AG09319 (cell line): Measurements from ENCODE around the gene TRUB2.

Source experiments
- DNase-seq: peaks from one replicate; pipeline ENCODE4 v3.0.0-alpha.2; 2010; ENCODE audit warnings: low read depth; ENCODE audit errors: extremely low read depth
- TF ChIP-seq, protein P1 (sequence below): IDR thresholded peaks from 2 replicates; pipeline ENCODE4 v1.5.1; 2011; ENCODE audit warnings: low read depth, mild to moderate bottlenecking, inconsistent platforms, low read length, moderate library complexity

Gene TRUB2

DNA sequence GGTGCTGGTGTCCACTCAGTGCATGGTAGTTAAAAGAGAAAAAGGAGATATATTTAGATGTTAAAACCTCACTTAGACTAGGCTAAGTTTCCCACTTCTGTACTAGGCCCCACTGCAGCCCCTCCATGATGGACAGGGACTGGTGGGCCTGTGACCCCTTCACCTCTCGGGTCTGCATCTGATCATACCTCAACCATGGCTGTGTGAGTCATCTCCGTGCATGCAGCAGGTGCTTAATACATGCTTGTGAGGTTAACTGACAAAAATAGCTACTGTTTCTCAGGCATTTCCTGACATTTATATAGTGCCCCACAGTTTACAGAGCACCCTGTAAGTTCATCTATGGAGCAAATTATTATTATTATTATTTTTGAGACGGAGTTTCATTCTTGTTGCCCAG is 40.5 kb upstream of the TRUB2 start:
- DNase-seq, result no peak
- TF ChIP-seq, protein P1, sequence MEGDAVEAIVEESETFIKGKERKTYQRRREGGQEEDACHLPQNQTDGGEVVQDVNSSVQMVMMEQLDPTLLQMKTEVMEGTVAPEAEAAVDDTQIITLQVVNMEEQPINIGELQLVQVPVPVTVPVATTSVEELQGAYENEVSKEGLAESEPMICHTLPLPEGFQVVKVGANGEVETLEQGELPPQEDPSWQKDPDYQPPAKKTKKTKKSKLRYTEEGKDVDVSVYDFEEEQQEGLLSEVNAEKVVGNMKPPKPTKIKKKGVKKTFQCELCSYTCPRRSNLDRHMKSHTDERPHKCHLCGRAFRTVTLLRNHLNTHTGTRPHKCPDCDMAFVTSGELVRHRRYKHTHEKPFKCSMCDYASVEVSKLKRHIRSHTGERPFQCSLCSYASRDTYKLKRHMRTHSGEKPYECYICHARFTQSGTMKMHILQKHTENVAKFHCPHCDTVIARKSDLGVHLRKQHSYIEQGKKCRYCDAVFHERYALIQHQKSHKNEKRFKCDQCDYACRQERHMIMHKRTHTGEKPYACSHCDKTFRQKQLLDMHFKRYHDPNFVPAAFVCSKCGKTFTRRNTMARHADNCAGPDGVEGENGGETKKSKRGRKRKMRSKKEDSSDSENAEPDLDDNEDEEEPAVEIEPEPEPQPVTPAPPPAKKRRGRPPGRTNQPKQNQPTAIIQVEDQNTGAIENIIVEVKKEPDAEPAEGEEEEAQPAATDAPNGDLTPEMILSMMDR, result no peak

DNA sequence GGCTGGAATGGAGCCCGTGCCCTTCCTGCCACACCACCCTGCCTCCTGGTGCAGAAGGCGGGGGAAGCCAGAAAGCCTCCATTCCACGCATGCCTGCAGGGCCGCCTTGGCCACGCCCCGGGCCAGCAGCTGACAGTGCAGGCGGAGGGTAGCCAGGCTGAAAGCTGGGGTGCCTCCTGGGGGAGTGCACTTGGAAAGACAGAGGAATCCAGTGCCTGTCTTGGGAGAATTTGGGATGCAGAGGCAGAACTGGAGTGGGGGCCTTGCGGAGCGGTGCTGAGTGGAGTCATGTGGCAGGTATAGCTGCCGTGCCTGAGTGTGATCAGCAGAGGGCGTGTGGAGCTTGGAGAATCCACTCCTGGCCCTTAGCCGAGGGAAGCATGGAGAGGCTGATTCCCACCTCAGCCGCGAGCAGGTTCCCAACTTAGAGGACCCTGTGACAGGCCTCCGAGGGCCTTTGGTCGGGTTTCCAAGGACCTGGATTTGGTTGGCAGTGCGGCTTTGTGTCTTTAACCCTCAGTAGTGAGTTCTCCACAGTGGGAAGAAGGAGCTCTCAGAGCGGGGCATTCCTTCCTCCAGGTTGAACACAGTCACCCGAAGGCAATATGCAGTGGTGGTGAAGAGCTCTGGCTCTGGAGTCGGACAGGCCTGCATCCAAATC is 39.9 kb upstream of the TRUB2 start:
- DNase-seq, result peak; percentile 59
- TF ChIP-seq, protein P1, result peak; percentile 86

DNA sequence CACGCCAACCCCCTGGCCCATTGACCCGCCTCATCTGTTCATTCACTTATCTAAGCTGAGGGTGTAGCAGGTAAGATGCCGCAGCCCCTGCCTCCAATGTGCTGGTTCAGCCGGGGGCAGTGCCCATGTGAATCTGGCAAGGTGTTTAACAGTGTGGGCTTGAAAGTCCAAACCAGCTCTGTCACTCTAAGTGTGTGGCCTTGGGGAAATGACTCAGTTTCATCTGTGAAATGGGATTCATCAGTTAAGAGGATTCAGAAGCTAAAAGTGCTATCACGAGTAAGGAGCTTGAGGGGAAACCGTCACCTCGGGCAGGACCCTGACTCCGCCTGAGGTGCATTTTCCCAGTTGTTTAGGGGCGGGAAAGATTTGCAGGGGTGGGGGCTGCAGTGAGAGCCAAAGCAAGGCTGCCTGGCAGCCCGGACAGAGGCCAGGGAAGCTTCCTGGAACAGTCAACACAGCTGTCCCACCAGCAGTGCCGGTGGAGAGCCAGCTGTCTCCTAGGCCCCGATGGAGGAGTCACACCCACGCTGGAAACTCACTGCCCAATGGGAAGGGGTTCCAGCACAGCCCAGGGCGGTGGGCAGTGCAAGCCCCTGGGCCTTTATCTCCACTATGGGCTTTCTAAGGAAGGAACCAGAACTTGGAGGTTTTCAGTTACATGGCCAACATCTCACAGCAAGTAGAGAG is 39.2 kb upstream of the TRUB2 start:
- TF ChIP-seq, protein P1, result no peak
- DNase-seq, result no peak

DNA sequence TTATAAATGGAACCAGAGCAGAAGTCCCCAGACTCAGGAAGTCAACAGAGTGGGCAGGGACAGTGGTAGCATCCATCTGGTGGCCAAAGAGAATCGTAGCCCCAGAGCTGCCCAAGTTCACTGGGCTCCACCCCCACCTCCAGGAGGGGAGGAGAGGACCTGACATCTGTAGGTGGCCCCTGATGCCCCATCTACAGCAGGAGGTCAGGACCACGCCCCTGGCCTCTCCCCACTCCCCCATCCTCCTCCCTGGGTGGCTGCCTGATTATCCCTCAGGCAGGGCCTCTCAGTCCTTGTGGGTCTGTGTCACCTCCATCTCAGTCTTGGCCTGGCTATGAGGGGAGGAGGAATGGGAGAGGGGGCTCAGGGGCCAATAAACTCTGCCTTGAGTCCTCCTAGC is 38.6 kb upstream of the TRUB2 start:
- no peak for DNase-seq
- TF ChIP-seq, protein P1, result no peak

DNA sequence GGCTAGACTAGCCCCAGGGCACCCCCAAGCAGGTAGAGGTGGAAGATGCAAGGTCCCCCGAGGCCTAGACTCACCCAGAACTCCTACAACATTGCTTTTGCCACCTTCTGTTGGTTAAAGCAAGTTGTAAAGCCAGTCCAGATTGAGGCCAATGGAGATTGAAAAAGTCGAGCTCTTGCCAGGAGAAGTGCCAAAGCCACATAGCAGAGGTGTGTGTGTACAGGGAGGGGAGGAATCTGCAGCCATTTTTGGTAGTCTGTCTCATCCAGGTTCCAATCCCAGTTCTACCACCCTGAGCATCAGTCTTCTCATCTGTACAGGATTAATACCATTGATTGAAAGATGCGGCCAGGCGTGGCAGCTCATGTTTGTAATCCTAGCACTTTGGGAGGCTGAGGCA is 36.6 kb upstream of the TRUB2 start:
- TF ChIP-seq, protein P1, result no peak
- DNase-seq, result no peak

DNA sequence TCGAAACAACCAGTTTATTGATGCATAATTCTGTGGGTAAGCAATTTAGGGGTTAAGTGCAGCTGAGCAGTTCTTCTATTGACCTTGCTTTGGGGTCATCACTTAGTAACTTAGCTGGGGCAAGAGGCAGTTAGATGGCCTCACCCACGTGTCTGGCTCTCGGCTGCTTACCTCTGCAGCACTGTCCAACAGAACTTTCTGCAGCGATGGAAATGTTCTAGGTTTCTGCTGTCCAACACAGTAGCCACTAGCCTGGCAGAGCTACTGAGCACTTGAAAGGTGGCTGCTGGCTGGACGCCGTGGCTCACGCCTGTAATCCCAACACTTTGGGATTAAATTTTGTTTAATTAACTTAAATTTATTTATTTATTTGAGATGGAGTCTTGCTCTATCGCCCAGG is 35.8 kb upstream of the TRUB2 start:
- TF ChIP-seq, protein P1, result no peak
- DNase-seq, result no peak

DNA sequence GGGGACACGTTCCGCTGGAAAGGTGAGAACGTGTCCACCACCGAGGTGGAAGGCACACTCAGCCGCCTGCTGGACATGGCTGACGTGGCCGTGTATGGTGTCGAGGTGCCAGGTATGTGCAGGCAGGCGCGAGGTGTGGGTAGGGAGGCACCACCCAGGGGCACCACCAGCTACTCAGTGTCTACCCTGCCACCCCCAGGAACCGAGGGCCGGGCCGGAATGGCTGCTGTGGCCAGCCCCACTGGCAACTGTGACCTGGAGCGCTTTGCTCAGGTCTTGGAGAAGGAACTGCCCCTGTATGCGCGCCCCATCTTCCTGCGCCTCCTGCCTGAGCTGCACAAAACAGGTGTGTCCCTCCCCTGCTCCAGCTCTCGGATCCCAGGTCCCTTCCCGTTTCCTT is 33.2 kb upstream of the TRUB2 start:
- no peak for DNase-seq
- TF ChIP-seq, protein P1, result no peak
